Measurements from ENCODE around the gene CHRNE. TPM values are rescaled to one million over a fixed set of nuclear protein-coding genes. Genes with fewer than 3 reads are reported as not detected.

Gene CHRNE
- total RNA-seq, 5 donors from 2014 or later (not counting 1 experiment from before 2014, with no cell fraction given), result 0.73 to 3.5 (median 1.3) TPM

- POLR2A ChIA-PET, result interaction anchor here (0.5 to 1.3 kb wide), 5 partner anchors 50 to 988 kb away, joined by 3 to 5 read pairs (median 4); partner anchors contain the start of genes PFN1 (in 1 of the 2), PLD2 (in 1 of the 2) and SPAG7 (in 1 of the 2)
- DNase-seq (peak in 5 of 35 experiments; percentile 17 to 33 (median 23)), ATAC-seq (replicated peaks in 1 of 4) (peak; percentile 1 to 11 (median 6))
- CTCF ChIA-PET, result interaction anchor here in 1 of 2 donors (0.7 to 1.7 kb wide), 5 partner anchors 7 to 189 kb away, joined by 3 to 7 read pairs (median 4); partner anchors contain the start of genes ARRB2, RNF167, SLC25A11 and SPAG7
- Mint-ChIP-seq H3K4me1 (peaks cover 38 to 47% (median 38%) of the 10 kb centered on the region in 3 donors), H3K27me3 (no peaks in the 10 kb centered on the region), H3K36me3 (peaks cover 20% of the 10 kb centered on the region), H3K9me3 (no peaks in the 10 kb centered on the region), H3K27ac (no peak overlapping the region), H3K4me3 (peak overlapping the region; percentile 83 to 90 (median 88))
- Histone ChIP-seq H3K36me3 (ENCODE audit: control insufficient read depth in 2 of 2, extremely low read depth in 1 of 2, insufficient read depth in 1 of 2, low read length in 1 of 2) (peaks cover 6 to 34% of the 10 kb centered on the region in 2 donors), H3K9me3 (no peaks in the 10 kb centered on the region), H3K27ac (ENCODE audit: low read length) (no peak overlapping the region), H3K27me3 (replicated peaks in 1 of 2; ENCODE audit: control insufficient read depth in 2 of 2, extremely low read depth in 1 of 2, insufficient read depth in 2 of 2, low read length in 1 of 2) (peaks cover 0 to 28% of the 10 kb centered on the region in 2 experiments), H3K4me3 (ENCODE audit: control insufficient read depth in 1 of 2, extremely low read depth in 1 of 2, low read length in 1 of 2) (peak overlapping the region in 1 of 2 donors; percentile 62), H3K4me1 (ENCODE audit: control insufficient read depth in 1 of 2, extremely low read depth in 1 of 2, insufficient read depth in 2 of 2, low read length in 2 of 2) (peaks cover 12 to 57% of the 10 kb centered on the region in 2 experiments)
- WGBS (ENCODE audit: insufficient coverage), result 29% methylated on average over 33 of the region's 34 CpGs
These were observed 4.0 kb downstream of the CHRNE start for GRCh38 chr17:4898927-4899326.

GRCh38 chr17:4898351-4898750 is 4.5 kb downstream of the CHRNE start:
- H3K36me3 ChIP-seq (ENCODE audit: control insufficient read depth in 2 of 2, extremely low read depth in 1 of 2, insufficient read depth in 1 of 2, low read length in 1 of 2), result peaks cover 8 to 40% of the 10 kb centered on the region in 2 donors
- H3K4me3 ChIP-seq (ENCODE audit: control insufficient read depth in 1 of 2, extremely low read depth in 1 of 2, low read length in 1 of 2), result no peak overlapping the region
- peaks cover 10 to 51% of the 10 kb centered on the region in 2 experiments for H3K4me1 ChIP-seq (ENCODE audit: control insufficient read depth in 1 of 2, extremely low read depth in 1 of 2, insufficient read depth in 2 of 2, low read length in 2 of 2)
- Mint-ChIP-seq H3K4me1 (peaks cover 33 to 44% (median 34%) of the 10 kb centered on the region in 3 donors), H3K27ac (peak overlapping the region; percentile 16 to 46), H3K36me3 (peaks cover 20% of the 10 kb centered on the region), H3K27me3 (no peaks in the 10 kb centered on the region), H3K4me3 (peak overlapping the region; percentile 51 to 90 (median 77)), H3K9me3 (no peaks in the 10 kb centered on the region)
- POLR2A ChIA-PET, result interaction anchor here in 1 of 2 donors (1.3 kb wide), 1 partner anchor 69 kb away, joined by 5 read pairs; the partner anchor contains the start of gene SPAG7
- 95% methylated on average over 4 of the region's 8 CpGs for WGBS (ENCODE audit: insufficient coverage)
- DNase-seq (no peak), ATAC-seq (replicated peaks in 1 of 4) (no peak)
- CTCF ChIA-PET, result interaction anchor here in 1 of 2 donors (0.6 kb wide), 1 partner anchor 11 kb away, joined by 3 read pairs; no protein-coding TSS in a partner anchor
- peaks cover 0 to 28% of the 10 kb centered on the region in 2 experiments for H3K27me3 ChIP-seq (replicated peaks in 1 of 2; ENCODE audit: control insufficient read depth in 2 of 2, extremely low read depth in 1 of 2, insufficient read depth in 2 of 2, low read length in 1 of 2)
- H3K27ac ChIP-seq (ENCODE audit: low read length), result no peak overlapping the region
- H3K9me3 ChIP-seq, result no peaks in the 10 kb centered on the region

GRCh38 chr17:4897785-4898184 is 5.1 kb downstream of the CHRNE start:
- Histone ChIP-seq H3K27ac (ENCODE audit: low read length) (no peak overlapping the region), H3K27me3 (replicated peaks in 1 of 2; ENCODE audit: control insufficient read depth in 2 of 2, extremely low read depth in 1 of 2, insufficient read depth in 2 of 2, low read length in 1 of 2) (peaks cover 0 to 28% of the 10 kb centered on the region in 2 experiments), H3K9me3 (no peaks in the 10 kb centered on the region), H3K4me1 (ENCODE audit: control insufficient read depth in 1 of 2, extremely low read depth in 1 of 2, insufficient read depth in 2 of 2, low read length in 2 of 2) (peaks cover 9 to 46% of the 10 kb centered on the region in 2 experiments), H3K36me3 (ENCODE audit: control insufficient read depth in 2 of 2, extremely low read depth in 1 of 2, insufficient read depth in 1 of 2, low read length in 1 of 2) (peaks cover 9 to 44% of the 10 kb centered on the region in 2 donors), H3K4me3 (ENCODE audit: control insufficient read depth in 1 of 2, extremely low read depth in 1 of 2, low read length in 1 of 2) (no peak overlapping the region)
- peaks cover 27 to 38% (median 28%) of the 10 kb centered on the region in 3 donors for H3K4me1 Mint-ChIP-seq
- H3K36me3 Mint-ChIP-seq, result peaks cover 20% of the 10 kb centered on the region
- H3K9me3 Mint-ChIP-seq, result no peaks in the 10 kb centered on the region
- H3K4me3 Mint-ChIP-seq, result peak overlapping the region; percentile 51 to 90 (median 77)
- DNase-seq, result no peak
- CTCF ChIA-PET, result interaction anchor here in 1 of 2 donors (0.6 kb wide), 1 partner anchor 11 kb away, joined by 3 read pairs; no protein-coding TSS in a partner anchor
- POLR2A ChIA-PET, result no interaction called here
- H3K27me3 Mint-ChIP-seq, result no peaks in the 10 kb centered on the region
- WGBS (ENCODE audit: insufficient coverage), result 60% methylated on average over 1 of the region's 5 CpGs
- peak overlapping the region in 1 of 2 donors; percentile 46 for H3K27ac Mint-ChIP-seq
- no peak for ATAC-seq (replicated peaks in 1 of 4)

- Mint-ChIP-seq H3K27me3 (no peaks in the 10 kb centered on the region), H3K9me3 (no peaks in the 10 kb centered on the region), H3K36me3 (peaks cover 20% of the 10 kb centered on the region), H3K4me1 (peaks cover 22 to 32% (median 23%) of the 10 kb centered on the region in 3 donors), H3K27ac (no peak overlapping the region), H3K4me3 (no peak overlapping the region)
- H3K27me3 ChIP-seq (replicated peaks in 1 of 2; ENCODE audit: control insufficient read depth in 2 of 2, extremely low read depth in 1 of 2, insufficient read depth in 2 of 2, low read length in 1 of 2), result peaks cover 0 to 28% of the 10 kb centered on the region in 2 experiments
- H3K9me3 ChIP-seq, result no peaks in the 10 kb centered on the region
- H3K4me3 ChIP-seq (ENCODE audit: control insufficient read depth in 1 of 2, extremely low read depth in 1 of 2, low read length in 1 of 2), result no peak overlapping the region
- no peak for DNase-seq
- CTCF ChIA-PET, result no interaction called here
- peaks cover 13 to 50% of the 10 kb centered on the region in 2 donors for H3K36me3 ChIP-seq (ENCODE audit: control insufficient read depth in 2 of 2, extremely low read depth in 1 of 2, insufficient read depth in 1 of 2, low read length in 1 of 2)
- POLR2A ChIA-PET, result no interaction called here
- 89% methylated on average over 5 of the region's 10 CpGs for WGBS (ENCODE audit: insufficient coverage)
- peaks cover 9 to 40% of the 10 kb centered on the region in 2 experiments for H3K4me1 ChIP-seq (ENCODE audit: control insufficient read depth in 1 of 2, extremely low read depth in 1 of 2, insufficient read depth in 2 of 2, low read length in 2 of 2)
- no peak for ATAC-seq (replicated peaks in 1 of 4)
- no peak overlapping the region for H3K27ac ChIP-seq (ENCODE audit: low read length)
These were observed 5.7 kb downstream of the CHRNE start for GRCh38 chr17:4897198-4897687.

- peaks cover 13 to 56% of the 10 kb centered on the region in 2 donors for H3K36me3 ChIP-seq (ENCODE audit: control insufficient read depth in 2 of 2, extremely low read depth in 1 of 2, insufficient read depth in 1 of 2, low read length in 1 of 2)
- H3K27me3 ChIP-seq (replicated peaks in 1 of 2; ENCODE audit: control insufficient read depth in 2 of 2, extremely low read depth in 1 of 2, insufficient read depth in 2 of 2, low read length in 1 of 2), result peaks cover 0 to 27% of the 10 kb centered on the region in 2 experiments
- Mint-ChIP-seq H3K27ac (no peak overlapping the region), H3K36me3 (peaks cover 20% of the 10 kb centered on the region), H3K4me3 (no peak overlapping the region), H3K4me1 (peaks cover 20 to 27% (median 21%) of the 10 kb centered on the region in 3 donors), H3K9me3 (no peaks in the 10 kb centered on the region), H3K27me3 (no peaks in the 10 kb centered on the region)
- H3K4me3 ChIP-seq (ENCODE audit: control insufficient read depth in 1 of 2, extremely low read depth in 1 of 2, low read length in 1 of 2), result no peak overlapping the region
- H3K4me1 ChIP-seq (ENCODE audit: control insufficient read depth in 1 of 2, extremely low read depth in 1 of 2, insufficient read depth in 2 of 2, low read length in 2 of 2), result peaks cover 9 to 34% of the 10 kb centered on the region in 2 experiments
- 93% methylated on average over 14 of the region's 27 CpGs for WGBS (ENCODE audit: insufficient coverage)
- H3K27ac ChIP-seq (ENCODE audit: low read length), result no peak overlapping the region
- H3K9me3 ChIP-seq, result no peaks in the 10 kb centered on the region
- POLR2A ChIA-PET, result no interaction called here
- DNase-seq, result no peak
- CTCF ChIA-PET, result no interaction called here
- no peak for ATAC-seq (replicated peaks in 1 of 4)
These were observed 6.3 kb downstream of the CHRNE start for GRCh38 chr17:4896332-4897197.

- Mint-ChIP-seq H3K9me3 (no peaks in the 10 kb centered on the region), H3K36me3 (peaks cover 21% of the 10 kb centered on the region), H3K27me3 (no peaks in the 10 kb centered on the region), H3K4me3 (no peak overlapping the region), H3K4me1 (peaks cover 16 to 20% (median 19%) of the 10 kb centered on the region in 3 donors), H3K27ac (no peak overlapping the region)
- H3K9me3 ChIP-seq, result no peaks in the 10 kb centered on the region
- ATAC-seq (replicated peaks in 1 of 4), result no peak
- peaks cover 16 to 64% of the 10 kb centered on the region in 2 donors for H3K36me3 ChIP-seq (ENCODE audit: control insufficient read depth in 2 of 2, extremely low read depth in 1 of 2, insufficient read depth in 1 of 2, low read length in 1 of 2)
- DNase-seq, result no peak
- ChIA-PET POLR2A (no interaction called here), CTCF (no interaction called here)
- H3K4me3 ChIP-seq (ENCODE audit: control insufficient read depth in 1 of 2, extremely low read depth in 1 of 2, low read length in 1 of 2), result no peak overlapping the region
- H3K27ac ChIP-seq (ENCODE audit: low read length), result no peak overlapping the region
- peaks cover 0 to 20% of the 10 kb centered on the region in 2 experiments for H3K27me3 ChIP-seq (replicated peaks in 1 of 2; ENCODE audit: control insufficient read depth in 2 of 2, extremely low read depth in 1 of 2, insufficient read depth in 2 of 2, low read length in 1 of 2)
- 95% methylated on average over 23 of the region's 27 CpGs for WGBS (ENCODE audit: insufficient coverage)
- peaks cover 6 to 26% of the 10 kb centered on the region in 2 experiments for H3K4me1 ChIP-seq (ENCODE audit: control insufficient read depth in 1 of 2, extremely low read depth in 1 of 2, insufficient read depth in 2 of 2, low read length in 2 of 2)
These were observed 7.1 kb downstream of the CHRNE start for GRCh38 chr17:4895657-4896331.

All from T-cell (primary cell).